Calu3 (cell line): Measurements from ENCODE around the gene LYPD6B. TPM values are rescaled to one million over a fixed set of nuclear protein-coding genes. Genes with fewer than 3 reads are reported as not detected.

Experiments used
- BruUV-seq: library from RNA; stranded (reverse); fragments of 400-500 nt; replicated peaks from 2 replicates; lab custom pipeline; 2021; lab: Mats Ljungman, UMichigan
- CTCF ChIA-PET: fragments of 300-600 bp; sonication (Branson Sonifier 250); formaldehyde crosslinking; loops from one replicate; lab custom pipeline; 2022; ENCODE audit warnings: antibody characterized with exemption; lab: Charles Lee
- DNase-seq: peaks from one replicate; pipeline ENCODE4 v3.0.0; 2022
- H3K27ac Mint-ChIP-seq: one replicate; pipeline ENCODE4 v1.8.0; 2022; ENCODE audit warnings: mixed read lengths; ENCODE audit not compliant: unreplicated experiment
- H3K27me3 Mint-ChIP-seq: one replicate; pipeline ENCODE4 v1.8.0; 2022; ENCODE audit warnings: mixed read lengths; ENCODE audit not compliant: unreplicated experiment
- H3K36me3 Mint-ChIP-seq: one replicate; pipeline ENCODE4 v1.8.0; 2022; ENCODE audit warnings: mild to moderate bottlenecking, moderate library complexity, mixed read lengths; ENCODE audit not compliant: insufficient read depth, unreplicated experiment
- H3K4me1 Mint-ChIP-seq: one replicate; pipeline ENCODE4 v1.8.0; 2022; ENCODE audit warnings: mild to moderate bottlenecking, low read depth, mixed read lengths; ENCODE audit not compliant: unreplicated experiment
- H3K4me3 Mint-ChIP-seq: one replicate; pipeline ENCODE4 v1.8.0; 2022; ENCODE audit warnings: mild to moderate bottlenecking, low read depth, moderate library complexity, mixed read lengths; ENCODE audit not compliant: unreplicated experiment
- H3K9me3 Mint-ChIP-seq: one replicate; pipeline ENCODE4 v1.8.0; 2022; ENCODE audit warnings: low read depth, mixed read lengths; ENCODE audit not compliant: unreplicated experiment
- intact Hi-C: fragments of 100-400 bp; cut with micrococcal nuclease; formaldehyde crosslinking; loops from one replicate; pipeline ENCODE4 v1.10.0; 2022; ENCODE audit not compliant: unreplicated experiment
- total RNA-seq: library from RNA; stranded (reverse); gene quantifications from 2 replicates; pipeline ENCODE4 v1.2.3, GENCODE V29; 2022
- TF ChIP-seq, protein P1 (sequence below): fragments of 200-600 bp; IDR thresholded peaks from one replicate; pipeline ENCODE4 v1.8.0; 2022; ENCODE audit warnings: antibody characterized with exemption; ENCODE audit not compliant: unreplicated experiment

Gene LYPD6B
- total RNA-seq, 1 experiment from 2014 or later: 0.87 TPM

DNA sequence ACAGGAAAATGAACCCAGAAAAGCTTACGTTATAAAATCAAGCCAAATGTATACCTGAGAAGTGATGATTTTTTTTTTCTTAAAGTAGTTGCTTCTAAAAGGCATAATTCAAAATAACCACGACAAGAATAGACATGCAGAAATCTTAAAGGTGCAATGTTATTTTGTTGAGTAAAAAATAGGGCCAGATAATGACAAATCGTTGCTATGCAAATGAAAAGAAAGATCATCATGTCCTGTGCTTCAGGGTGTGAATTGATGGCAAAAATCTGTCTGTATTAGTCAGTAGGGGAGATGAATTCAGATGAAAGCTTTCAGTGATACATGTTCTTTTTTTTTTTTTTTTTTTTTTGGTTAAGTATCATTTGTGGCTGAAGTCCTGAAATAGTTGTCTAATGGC is 24.0 kb downstream of the LYPD6B start:
- DNase-seq: no peak
- no TSS peak for BruUV-seq
- no peak overlapping the region for H3K4me3 Mint-ChIP-seq
- no peaks in the 10 kb centered on the region for H3K9me3 Mint-ChIP-seq
- CTCF ChIA-PET: no interaction called here
- H3K27me3 Mint-ChIP-seq: no peaks in the 10 kb centered on the region
- TF ChIP-seq, protein P1, sequence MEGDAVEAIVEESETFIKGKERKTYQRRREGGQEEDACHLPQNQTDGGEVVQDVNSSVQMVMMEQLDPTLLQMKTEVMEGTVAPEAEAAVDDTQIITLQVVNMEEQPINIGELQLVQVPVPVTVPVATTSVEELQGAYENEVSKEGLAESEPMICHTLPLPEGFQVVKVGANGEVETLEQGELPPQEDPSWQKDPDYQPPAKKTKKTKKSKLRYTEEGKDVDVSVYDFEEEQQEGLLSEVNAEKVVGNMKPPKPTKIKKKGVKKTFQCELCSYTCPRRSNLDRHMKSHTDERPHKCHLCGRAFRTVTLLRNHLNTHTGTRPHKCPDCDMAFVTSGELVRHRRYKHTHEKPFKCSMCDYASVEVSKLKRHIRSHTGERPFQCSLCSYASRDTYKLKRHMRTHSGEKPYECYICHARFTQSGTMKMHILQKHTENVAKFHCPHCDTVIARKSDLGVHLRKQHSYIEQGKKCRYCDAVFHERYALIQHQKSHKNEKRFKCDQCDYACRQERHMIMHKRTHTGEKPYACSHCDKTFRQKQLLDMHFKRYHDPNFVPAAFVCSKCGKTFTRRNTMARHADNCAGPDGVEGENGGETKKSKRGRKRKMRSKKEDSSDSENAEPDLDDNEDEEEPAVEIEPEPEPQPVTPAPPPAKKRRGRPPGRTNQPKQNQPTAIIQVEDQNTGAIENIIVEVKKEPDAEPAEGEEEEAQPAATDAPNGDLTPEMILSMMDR: no peak
- H3K4me1 Mint-ChIP-seq: peaks cover 15% of the 10 kb centered on the region
- no peaks in the 10 kb centered on the region for H3K36me3 Mint-ChIP-seq
- intact Hi-C loops: no loop called here
- no peak overlapping the region for H3K27ac Mint-ChIP-seq

GRCh38 chr2:149063177-149063576 is 24.7 kb downstream of the LYPD6B start:
- no peak overlapping the region for H3K27ac Mint-ChIP-seq
- DNase-seq: no peak
- H3K36me3 Mint-ChIP-seq: no peaks in the 10 kb centered on the region
- intact Hi-C loops: no loop called here
- H3K9me3 Mint-ChIP-seq: no peaks in the 10 kb centered on the region
- CTCF ChIA-PET: no interaction called here
- TF ChIP-seq, protein P1: no peak
- BruUV-seq: no TSS peak
- H3K4me3 Mint-ChIP-seq: no peak overlapping the region
- H3K27me3 Mint-ChIP-seq: no peaks in the 10 kb centered on the region
- peaks cover 15% of the 10 kb centered on the region for H3K4me1 Mint-ChIP-seq

DNA sequence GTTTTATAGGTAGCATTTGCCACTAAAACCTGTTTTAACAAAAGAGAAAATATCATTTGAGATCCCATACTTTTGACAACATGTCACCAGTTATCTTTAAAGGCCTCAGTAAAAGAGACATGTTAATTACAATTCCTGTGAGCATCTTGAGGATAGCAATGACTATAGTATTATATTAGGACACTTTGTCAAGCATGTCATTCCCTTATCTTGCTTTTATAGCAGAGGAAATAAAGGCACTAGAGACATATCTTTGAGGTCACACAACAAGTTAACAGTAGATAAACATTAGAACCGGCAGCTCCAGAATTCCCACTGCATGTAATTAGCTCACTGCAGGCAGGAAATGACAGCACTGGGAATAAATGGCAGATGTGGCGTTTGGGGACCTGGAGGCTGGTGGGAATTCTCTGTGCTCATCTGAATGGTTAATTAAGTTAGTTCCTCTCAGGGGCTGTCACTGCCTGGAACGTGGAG is 25.9 kb downstream of the LYPD6B start:
- H3K27ac Mint-ChIP-seq: peak overlapping the region; percentile 16
- intact Hi-C loops: no loop called here
- TF ChIP-seq, protein P1: no peak
- CTCF ChIA-PET: interaction anchor here (1.1 kb wide), 1 partner anchor 10 kb away, joined by 3 read pairs; no protein-coding TSS in a partner anchor
- peaks cover 15% of the 10 kb centered on the region for H3K4me1 Mint-ChIP-seq
- H3K27me3 Mint-ChIP-seq: no peaks in the 10 kb centered on the region
- H3K9me3 Mint-ChIP-seq: no peaks in the 10 kb centered on the region
- DNase-seq: no peak
- no TSS peak for BruUV-seq
- H3K36me3 Mint-ChIP-seq: no peaks in the 10 kb centered on the region
- H3K4me3 Mint-ChIP-seq: no peak overlapping the region

GRCh38 chr2:149064856-149065630 is 26.5 kb downstream of the LYPD6B start:
- no peaks in the 10 kb centered on the region for H3K9me3 Mint-ChIP-seq
- H3K4me3 Mint-ChIP-seq: no peak overlapping the region
- no TSS peak for BruUV-seq
- H3K4me1 Mint-ChIP-seq: peaks cover 15% of the 10 kb centered on the region
- H3K27ac Mint-ChIP-seq: peak overlapping the region; percentile 16
- no peak for DNase-seq
- H3K36me3 Mint-ChIP-seq: no peaks in the 10 kb centered on the region
- CTCF ChIA-PET: interaction anchor here (1.1 kb wide), 1 partner anchor 10 kb away, joined by 3 read pairs; no protein-coding TSS in a partner anchor
- TF ChIP-seq, protein P1: no peak
- H3K27me3 Mint-ChIP-seq: no peaks in the 10 kb centered on the region
- intact Hi-C loops: no loop called here
